ENCODE data around the gene PDIA5.

DNA sequence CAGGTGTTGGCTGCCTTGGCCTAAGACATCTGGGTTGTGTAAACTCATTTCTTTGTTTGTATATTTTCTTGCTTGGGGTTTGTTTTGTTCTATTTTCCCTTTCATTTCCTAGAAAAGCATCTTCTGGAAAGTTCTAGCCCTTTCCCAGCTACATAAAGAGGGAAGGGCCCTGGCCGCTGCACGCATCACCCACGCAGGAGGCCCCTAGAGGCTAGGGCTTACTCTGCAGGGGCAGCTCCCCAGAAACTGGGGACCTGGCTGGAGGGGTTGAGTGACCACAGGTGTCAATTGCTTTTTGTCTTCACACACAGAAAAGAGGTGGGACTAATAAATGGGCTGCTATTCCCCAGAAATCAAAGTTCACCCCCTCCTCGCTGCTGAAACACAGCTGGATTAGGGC, 52.6 kb downstream of the PDIA5 start:
- TF ChIP-seq, protein P1, sequence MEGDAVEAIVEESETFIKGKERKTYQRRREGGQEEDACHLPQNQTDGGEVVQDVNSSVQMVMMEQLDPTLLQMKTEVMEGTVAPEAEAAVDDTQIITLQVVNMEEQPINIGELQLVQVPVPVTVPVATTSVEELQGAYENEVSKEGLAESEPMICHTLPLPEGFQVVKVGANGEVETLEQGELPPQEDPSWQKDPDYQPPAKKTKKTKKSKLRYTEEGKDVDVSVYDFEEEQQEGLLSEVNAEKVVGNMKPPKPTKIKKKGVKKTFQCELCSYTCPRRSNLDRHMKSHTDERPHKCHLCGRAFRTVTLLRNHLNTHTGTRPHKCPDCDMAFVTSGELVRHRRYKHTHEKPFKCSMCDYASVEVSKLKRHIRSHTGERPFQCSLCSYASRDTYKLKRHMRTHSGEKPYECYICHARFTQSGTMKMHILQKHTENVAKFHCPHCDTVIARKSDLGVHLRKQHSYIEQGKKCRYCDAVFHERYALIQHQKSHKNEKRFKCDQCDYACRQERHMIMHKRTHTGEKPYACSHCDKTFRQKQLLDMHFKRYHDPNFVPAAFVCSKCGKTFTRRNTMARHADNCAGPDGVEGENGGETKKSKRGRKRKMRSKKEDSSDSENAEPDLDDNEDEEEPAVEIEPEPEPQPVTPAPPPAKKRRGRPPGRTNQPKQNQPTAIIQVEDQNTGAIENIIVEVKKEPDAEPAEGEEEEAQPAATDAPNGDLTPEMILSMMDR (IDR thresholded peaks at IDR 0.05): no peak
- TF ChIP-seq POLR2A (IDR thresholded peaks at IDR 0.05): no peak
